ENCODE measurements around the gene OVOL1.
"Not testable (repeated sequence)": the region's sequence is repeated elsewhere in the genome, so short reads cannot be mapped to it uniquely, and the experiment has no call there.

OVOL1 gene
- total RNA-seq: 0.04 to 0.26 reads per million in 2 donors

GRCh38 chr11:65786786-65787636, at the start of gene OVOL1:
OVOL1 (plus strand) TSS chr11:65787063; CDS start chr11:65787374, 311 bp downstream.
- no peak for DNase-seq

- DNase-seq: no peak
Measured at GRCh38 chr11:65739022-65739421, 47.8 kb upstream of the OVOL1 start.

DNA sequence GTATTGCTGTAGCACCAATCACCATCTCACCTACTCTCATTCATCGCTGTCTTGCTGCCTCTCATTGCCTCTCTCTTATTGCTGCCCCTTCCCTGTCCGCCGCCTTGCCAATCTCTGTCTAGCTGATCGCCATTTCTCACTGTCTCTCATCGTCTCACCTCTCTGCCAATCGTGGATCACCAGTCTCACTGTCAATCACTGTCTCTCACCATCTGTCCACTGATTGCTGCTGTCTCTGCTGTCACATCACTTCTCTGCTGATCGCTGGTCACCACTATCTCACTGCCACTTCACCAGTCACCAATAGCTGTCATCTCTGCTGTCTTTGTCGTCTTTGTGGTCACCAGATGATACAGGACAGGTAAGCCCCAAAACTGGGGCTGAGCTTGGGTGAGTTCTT, 45.7 kb upstream of the OVOL1 start:
- DNase-seq: no peak

GRCh38 chr11:65742353-65742752, 44.5 kb upstream of the OVOL1 start:
- DNase-seq: no peak

DNA sequence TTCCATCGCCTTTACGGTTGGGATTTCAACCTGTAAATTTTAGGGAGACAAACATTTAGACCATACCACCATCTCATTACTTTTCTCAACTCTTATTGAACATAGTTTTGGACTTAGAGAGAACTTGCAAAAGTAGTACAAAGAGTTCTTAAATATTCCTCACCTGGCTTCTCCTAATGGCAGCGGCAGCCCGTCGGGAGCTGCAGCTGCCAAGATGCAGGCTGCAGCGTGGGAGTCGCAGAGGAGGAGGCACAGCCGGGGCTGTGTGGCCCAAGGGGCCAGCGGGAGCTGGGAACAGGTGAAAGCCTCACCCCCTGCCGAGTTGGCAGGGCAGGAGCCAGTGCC, 43.2 kb upstream of the OVOL1 start:
- no peak for DNase-seq

GRCh38 chr11:65744026-65744698, 42.7 kb upstream of the OVOL1 start:
- DNase-seq: no peak

DNA sequence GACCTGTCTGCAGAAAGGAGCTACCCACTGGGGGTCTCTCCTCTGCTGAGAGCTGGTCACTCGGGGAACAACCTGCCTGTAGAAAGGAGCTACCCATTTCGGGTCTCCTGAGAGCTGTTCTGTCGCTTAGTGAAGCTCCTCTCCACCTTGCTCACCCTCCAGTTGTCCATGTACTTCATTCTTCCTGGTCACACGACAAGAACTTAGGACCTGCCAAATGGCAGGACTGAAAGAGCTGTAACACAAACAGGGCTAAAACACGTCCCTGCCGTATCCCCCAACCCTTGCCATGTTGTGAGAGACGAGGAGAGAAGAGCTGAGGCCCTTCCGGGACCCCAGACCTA, 42.2 kb upstream of the OVOL1 start:
- DNase-seq: no peak

- DNase-seq: no peak
Measured at GRCh38 chr11:65745049-65745448, 41.8 kb upstream of the OVOL1 start.

GRCh38 chr11:65762169-65762568, 24.7 kb upstream of the OVOL1 start:
- DNase-seq: not testable (repeated sequence)

- DNase-seq: not testable (repeated sequence)
Measured at GRCh38 chr11:65762816-65763215, 24.0 kb upstream of the OVOL1 start.

GRCh38 chr11:65764434-65764833, 22.4 kb upstream of the OVOL1 start:
- DNase-seq: no peak

- no peak for DNase-seq
Measured at GRCh38 chr11:65766535-65766934, 20.3 kb upstream of the OVOL1 start.

DNA sequence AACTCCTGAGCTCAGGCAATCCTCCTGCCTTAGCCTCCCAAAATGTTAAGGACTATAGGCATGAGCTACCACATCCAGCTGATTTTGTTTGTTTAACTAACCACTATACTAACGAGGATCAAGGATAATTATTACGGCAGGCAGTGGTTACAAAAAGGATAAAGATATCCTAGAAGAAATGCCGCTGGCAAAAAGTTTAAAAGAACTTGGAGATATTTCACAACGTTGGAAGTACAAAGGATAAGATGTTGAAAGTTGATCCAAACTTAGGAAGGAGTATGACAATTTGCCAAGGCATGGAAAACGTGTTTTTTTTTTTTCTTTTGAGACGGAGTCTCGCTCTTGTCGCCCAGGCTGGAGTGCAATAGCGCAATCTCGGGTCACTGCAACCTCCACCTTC, 19.5 kb upstream of the OVOL1 start:
- no peak for DNase-seq

- not testable (repeated sequence) for DNase-seq
Measured at GRCh38 chr11:65767806-65768205, 19.1 kb upstream of the OVOL1 start.

- DNase-seq: no peak
Measured at GRCh38 chr11:65770951-65771567, 15.8 kb upstream of the OVOL1 start.

GRCh38 chr11:65771589-65772112, 15.2 kb upstream of the OVOL1 start:
- no peak for DNase-seq

DNA sequence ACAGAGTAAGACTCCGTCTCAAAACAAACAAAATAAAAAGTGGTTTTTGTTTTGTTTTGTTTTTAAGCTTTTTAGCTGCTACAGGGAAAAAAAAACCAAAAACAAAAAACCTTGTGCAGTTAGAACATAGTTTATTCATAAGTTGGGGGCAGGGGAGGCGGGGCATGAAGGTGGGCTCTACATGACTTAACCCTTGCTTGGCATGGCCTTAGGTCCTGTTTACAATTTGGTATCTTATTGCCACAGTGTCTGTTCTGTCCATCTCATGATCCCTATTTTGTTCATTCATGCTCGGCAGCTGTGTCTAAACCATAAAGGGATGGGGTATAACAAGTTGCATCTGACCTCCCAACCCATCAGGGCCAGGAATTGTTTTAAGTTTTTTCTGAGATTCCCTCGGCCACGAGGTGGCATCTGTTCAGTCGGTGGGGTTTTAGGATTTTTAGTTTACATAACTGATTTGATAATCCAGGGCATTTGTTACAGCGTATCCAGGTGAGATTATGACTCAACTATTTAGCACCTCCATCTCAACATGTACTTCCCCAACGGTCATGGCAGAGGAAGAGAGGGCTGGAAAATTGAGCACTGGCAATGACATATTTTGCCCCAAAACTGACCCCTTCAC, 13.0 kb upstream of the OVOL1 start:
- no peak for DNase-seq

- DNase-seq: no peak
Measured at GRCh38 chr11:65774525-65775306, 12.1 kb upstream of the OVOL1 start.

DNA sequence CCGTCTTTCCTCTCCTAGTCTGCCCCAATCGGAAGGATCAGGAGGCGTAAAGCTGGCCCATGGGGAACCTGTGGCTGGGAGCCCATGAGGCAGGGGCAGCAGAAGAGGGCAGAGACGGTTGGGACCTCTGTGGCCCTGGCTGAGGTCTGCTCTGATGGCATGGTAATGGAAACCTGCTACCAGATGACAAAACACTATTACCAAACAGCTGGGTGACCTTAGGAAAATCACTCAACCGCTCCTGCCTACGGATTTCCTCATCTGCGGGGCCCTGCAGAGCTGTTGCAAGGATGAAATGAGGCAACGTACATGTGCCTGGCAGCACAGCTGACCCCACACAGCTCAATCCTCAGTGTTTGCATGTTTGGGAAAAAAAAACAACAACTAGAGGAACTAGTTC, 10.7 kb upstream of the OVOL1 start:
- DNase-seq: no peak

GRCh38 chr11:65776710-65777141, 10.1 kb upstream of the OVOL1 start:
- no peak for DNase-seq

DNA sequence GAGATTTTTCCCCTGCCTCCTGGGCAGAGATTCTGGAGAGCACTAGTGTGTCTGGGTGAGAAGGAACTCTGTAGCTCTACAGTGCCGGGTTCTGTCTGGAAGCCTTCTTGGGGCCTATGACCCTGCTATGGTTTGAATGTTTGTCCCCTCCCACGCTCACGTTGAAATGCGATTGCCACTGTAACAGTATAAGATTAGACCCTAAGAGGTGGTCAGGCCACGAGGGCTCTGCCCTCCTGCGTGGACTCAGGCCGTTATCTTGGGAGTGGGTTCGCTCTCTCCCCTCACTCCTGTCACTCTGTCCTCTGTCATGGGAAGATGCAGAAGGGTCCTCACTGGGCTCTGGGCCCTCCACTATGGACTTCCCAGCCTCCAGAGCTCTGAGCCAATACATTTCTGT, 9.6 kb upstream of the OVOL1 start:
- DNase-seq: no peak

GRCh38 chr11:65777821-65778361, 9.0 kb upstream of the OVOL1 start:
- no peak for DNase-seq

Measured in activated gamma-delta T cell (primary cell).